SHP77 (cell line): ENCODE data around the gene NME7.

Source experiments
- DNase-seq, 2 experiments: peaks; one replicate each; lab custom pipeline; 2025; lab: John Stamatoyannopoulos, UW

NME7 gene

GRCh38 chr1:169106921-169107602 is 260.5 kb downstream of the NME7 start:
- DNase-seq, result no peak

GRCh38 chr1:169106095-169106920 is 261.3 kb downstream of the NME7 start, which contains the start of gene ATP1B1:
ATP1B1 (plus strand) TSS chr1:169106690; CDS start chr1:169106830, 140 bp downstream.
- peak; percentile 80 to 88 for DNase-seq

DNA sequence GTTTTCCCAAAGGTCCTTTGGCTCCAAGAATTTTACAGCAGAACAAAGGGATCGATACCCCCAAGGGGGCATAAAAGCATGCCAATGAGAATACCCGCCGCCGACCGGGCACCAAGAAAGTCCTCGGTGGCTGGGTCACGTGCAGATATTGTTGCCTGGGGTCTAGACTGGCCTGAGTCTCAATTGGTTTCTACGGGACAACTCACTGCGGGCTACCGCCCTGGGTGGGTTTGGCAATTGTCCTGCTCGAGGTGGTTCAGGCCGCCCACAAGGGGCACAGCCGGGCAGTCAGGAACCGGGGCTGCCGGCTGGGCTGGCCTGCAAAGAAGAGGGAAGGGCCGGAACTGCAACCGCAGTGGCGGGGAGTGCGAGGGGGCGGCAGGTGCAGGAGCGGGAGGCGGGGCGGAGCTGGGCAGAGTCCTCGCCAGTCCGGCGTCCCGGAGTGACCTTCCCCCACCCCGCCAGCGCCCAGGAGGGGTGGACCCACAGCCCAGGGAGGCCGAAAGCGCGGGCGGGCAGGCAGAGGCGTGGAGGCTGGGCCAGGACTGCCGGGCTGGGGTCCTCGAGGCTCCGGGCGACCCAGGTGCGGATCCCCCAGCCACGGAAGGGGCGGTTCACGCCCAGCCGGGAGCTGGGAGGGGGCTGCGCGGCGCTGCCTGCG is 262.0 kb downstream of the NME7 start:
- peak; percentile 68 to 88 for DNase-seq

GRCh38 chr1:169105087-169105433 is 262.5 kb downstream of the NME7 start:
- DNase-seq, result no peak

DNA sequence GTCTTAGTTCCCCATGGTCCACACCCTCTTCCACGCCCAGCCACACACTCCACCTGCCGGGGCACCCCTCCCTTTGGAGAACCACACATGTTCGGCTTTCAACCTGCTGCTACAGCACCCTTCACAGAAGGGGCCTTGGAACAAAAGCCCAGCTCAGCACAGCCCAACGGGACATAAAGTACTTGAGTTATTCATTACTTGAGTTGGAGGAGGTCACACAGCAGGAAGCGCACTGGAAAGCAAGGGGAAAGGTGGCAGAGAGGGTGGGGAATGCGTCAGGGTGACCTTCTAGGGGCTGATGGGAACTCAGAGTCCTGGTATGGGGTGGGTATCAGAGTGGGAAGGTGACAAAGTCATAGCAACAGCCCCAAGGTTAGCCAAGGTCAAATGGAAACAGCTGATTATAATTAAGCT is 264.1 kb downstream of the NME7 start:
- no peak for DNase-seq

GRCh38 chr1:169103002-169103401 is 264.6 kb downstream of the NME7 start:
- no peak for DNase-seq

DNA sequence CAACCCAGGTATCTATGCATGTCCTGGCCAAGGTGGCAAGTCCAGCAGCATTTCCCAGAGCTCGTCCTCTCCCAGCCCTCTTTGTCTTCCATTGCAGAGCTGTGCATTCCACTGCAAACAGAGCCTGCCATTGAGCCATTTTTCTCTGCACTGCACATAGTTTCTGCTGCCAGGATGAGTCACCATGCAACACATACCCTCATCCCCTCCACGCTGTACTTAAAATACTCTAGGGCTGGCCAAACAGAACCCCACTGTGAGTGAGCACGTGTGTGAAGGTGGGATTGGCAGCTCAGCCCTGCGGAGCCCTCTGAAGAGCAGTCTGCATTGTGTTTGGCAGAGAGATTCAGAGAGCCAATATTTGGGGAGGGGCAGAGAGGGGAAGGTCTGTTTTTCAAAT is 265.0 kb downstream of the NME7 start:
- DNase-seq, result no peak

DNA sequence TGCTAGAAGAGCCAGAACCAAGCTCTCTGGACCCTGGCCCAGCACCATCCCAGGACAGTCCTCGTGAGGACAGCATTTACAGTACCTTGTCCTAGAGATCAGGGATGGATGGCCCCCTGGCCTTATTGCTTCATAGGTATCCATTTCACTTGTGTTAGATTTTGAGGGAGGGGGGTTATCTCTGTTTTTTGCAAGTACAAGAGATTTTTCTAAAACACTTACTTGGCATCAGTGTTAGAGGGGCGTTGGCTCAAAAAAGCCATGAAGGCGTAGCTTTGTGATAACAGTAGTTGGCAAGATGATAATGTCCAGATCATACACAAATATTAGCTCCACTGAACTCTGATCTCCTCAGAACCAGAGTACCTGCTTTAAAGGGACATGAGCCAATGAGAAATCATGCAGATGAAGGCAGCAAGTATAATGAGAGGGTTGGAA is 266.9 kb downstream of the NME7 start:
- DNase-seq, result no peak

DNA sequence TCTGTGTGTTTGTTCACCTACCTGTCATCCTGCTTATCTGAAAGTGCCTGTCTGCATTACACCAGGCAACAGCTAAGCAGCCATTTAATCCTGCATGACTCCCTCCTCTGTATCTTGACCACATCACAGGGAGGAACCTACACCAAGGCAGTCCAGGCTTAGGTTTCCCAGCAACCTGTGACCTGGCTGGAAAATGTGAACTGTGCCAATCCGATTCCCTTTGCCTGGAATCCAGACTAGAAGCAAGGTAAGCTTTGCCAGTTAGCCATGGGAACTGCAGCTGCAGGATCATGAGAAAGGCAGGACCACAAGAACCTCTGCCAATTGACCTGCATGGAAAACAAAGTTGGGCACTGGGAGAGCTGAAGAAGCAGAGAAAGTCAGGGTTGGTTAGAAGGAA is 267.4 kb downstream of the NME7 start:
- DNase-seq, result no peak

GRCh38 chr1:169099561-169099960 is 268.0 kb downstream of the NME7 start:
- DNase-seq, result no peak

GRCh38 chr1:169098380-169098779 is 269.2 kb downstream of the NME7 start:
- no peak for DNase-seq

DNA sequence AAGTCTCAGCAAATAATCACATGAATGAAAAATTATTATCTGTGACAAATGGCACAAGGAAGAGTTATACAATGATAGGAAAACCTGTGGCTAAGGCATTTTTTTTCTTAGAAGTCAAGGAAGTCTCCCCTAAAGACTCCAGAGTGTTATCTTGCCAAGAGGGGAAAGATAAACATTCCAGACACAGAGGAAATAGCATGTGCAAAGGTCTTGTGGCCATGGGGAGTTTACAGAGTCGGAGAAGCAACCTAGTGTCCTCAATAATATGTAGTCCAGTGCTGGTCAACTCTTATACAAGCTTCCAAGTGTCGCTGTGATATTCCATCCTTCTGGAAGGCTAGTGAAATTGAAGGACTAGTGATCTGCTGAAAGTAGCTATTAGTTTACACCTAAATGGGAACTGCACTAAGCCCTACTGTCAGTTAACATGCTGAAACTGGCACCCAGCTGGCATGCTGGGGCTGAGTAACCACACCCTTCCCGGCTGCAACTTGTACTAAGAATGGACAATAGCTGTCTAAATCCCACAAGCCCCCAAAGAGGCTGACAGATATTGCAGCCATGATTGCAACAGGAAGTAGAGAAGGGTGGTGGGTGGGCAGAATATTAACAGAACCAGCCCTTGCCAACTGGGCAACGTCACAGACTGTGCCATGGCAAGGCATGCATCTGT is 272.6 kb downstream of the NME7 start:
- no peak for DNase-seq

DNA sequence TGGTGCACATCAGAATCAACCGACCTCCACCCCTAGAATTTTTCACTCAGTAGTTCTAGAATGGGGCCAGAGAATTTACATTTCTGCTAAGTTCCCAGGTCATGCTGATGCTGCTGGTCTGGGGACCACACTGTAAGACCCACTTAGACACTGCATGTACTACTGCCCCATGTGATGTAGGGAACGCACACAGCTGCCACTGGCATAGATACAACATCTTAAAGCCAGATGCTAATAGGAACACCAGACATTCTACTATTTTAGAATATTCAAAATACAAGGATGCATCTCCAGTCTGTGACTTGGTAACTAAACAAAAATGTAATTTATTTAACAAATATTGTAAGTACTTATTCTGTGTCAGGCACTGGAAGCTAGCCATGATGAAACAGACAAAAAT is 275.2 kb downstream of the NME7 start:
- DNase-seq, result no peak

DNA sequence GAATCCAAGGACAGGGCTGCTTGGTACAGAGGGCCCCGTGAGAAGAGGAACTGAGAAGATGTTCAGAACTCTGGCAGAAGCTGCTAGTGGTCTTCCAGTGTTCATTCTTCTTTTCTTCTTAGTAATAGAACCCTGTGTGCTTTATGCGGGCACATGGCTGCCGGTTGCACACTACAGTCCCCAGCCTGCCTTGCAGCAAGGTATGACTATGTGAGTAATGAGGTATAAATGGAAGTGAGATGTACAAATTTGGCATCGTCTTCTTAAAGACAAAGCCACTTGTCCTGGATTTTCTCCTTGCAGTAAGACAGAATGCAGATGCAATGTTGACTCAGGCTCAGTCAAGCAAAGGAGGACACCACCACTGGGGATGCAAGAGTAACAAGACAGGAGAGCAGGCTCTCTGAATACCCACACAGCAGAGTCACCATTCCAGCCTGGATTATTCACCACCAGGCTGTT is 276.1 kb downstream of the NME7 start:
- DNase-seq, result no peak

- DNase-seq, result no peak
These were observed 276.7 kb downstream of the NME7 start for GRCh38 chr1:169090900-169091311.

DNA sequence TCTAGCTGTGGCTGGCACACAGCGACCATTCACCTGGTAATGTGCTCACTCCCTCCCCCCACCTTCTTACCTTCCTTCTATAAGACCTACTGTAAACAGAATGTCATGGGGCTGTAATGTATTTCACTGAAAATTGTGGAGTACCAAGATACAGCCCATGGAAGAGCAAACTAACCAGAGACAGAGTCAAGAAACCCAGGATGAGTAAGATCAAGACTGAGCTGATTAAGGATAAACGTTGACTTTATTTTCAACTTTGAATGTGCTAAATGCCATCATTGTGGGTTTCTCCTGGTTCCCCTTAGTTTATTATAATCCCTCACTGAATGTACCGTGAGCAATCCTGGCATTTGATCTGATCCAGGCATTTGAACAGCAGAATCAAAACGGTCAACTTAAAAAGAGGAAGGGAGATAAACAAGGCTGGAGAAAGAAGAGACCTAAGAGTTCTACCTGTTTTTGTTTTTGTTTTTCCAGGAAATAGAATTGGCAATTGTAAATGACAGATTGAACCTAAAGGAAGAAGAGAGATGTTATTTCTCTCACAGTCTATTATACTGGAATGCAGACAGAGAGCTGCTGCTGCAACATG is 277.2 kb downstream of the NME7 start:
- no peak for DNase-seq

DNA sequence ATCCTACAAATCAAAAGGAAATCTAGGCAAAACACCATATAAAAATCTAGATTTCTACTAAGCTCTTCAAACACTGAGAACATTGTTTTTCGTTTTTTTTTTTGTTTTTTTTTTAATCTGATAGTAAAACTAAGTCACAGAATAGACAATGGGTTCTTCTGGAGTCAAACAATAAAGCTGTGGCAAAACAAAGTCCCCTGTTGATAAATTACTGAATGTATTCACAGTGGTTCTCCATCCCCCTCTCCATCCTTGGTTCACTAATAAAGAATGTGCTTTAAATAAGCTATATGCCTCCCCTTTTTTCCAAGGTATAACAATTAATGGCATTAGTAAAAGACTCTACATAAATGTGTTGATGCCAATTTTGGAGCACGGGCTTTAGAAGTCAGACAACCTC is 277.8 kb downstream of the NME7 start:
- DNase-seq, result no peak

GRCh38 chr1:169087876-169088275 is 279.7 kb downstream of the NME7 start:
- no peak for DNase-seq

DNA sequence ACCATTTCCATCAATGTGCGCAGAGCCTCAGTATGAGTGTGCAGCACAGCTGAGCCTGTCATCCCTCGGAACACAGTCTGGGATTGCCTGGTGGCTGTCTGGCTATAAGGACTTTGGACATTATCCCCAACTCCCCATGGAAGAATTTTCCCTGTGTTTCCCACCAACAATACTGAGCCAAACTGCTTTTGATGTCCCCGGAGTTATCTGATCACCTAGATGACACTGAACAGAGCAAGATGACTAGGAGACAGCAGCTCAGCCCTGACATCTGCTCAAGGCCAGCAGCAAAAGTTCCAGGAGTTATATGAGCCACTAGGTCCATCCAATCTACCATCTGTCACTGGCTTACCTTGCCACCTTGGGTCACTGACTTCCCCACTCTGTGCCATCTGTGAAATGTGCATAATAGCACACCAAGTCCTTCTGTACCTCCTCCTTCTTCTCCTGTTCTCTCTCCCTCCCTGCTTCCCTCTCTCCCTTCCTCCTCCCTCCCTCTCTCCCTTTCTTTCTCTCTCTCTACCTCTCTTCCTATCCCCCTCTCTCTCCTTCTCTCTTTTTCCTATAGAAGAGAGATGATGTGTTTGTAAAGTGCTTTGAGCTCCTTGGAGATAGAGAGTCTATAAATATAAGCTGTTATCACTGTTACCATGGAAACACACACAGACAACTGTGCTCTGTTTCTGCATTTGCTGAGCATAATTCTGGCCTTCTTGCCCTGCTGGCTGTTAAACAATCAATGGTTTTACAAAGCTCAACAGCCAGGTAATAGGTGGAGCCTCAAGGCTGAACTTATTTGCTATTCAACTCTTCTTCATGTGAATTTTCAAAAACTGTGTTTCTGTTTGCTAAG is 280.8 kb downstream of the NME7 start:
- DNase-seq, result no peak

GRCh38 chr1:169085911-169086310 is 281.7 kb downstream of the NME7 start:
- DNase-seq, result no peak
